Measurements from ENCODE around the gene CCDC97.
"Not testable (repeated sequence)": the region's sequence is repeated elsewhere in the genome, so short reads cannot be mapped to it uniquely, and the experiment has no call there.

The CCDC97 gene

GRCh38 chr19:41344162-41344561 is 34.2 kb downstream of the CCDC97 start:
- DNase-seq: no peak

DNA sequence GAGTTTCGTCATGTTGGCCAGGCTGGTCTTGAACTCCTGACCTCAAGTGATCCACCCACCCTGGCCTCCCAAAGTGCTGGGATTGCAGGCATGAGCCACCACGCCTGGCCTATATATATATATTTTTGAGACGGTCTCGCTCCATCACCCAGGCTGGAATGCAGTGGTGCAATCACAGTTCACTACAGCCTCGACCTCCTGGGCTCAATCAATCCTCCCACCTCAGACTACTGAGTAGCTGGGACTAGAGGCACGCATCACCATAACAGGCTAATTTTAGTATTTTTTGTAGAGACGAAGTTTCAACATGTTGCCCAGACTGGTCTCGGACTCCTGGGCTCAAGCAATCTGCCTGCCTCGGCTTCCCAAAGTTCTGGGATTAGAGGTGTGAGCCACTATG is 36.9 kb downstream of the CCDC97 start:
- DNase-seq: not testable (repeated sequence)

GRCh38 chr19:41350735-41351338 is 40.9 kb downstream of the CCDC97 start:
- no peak for DNase-seq

DNA sequence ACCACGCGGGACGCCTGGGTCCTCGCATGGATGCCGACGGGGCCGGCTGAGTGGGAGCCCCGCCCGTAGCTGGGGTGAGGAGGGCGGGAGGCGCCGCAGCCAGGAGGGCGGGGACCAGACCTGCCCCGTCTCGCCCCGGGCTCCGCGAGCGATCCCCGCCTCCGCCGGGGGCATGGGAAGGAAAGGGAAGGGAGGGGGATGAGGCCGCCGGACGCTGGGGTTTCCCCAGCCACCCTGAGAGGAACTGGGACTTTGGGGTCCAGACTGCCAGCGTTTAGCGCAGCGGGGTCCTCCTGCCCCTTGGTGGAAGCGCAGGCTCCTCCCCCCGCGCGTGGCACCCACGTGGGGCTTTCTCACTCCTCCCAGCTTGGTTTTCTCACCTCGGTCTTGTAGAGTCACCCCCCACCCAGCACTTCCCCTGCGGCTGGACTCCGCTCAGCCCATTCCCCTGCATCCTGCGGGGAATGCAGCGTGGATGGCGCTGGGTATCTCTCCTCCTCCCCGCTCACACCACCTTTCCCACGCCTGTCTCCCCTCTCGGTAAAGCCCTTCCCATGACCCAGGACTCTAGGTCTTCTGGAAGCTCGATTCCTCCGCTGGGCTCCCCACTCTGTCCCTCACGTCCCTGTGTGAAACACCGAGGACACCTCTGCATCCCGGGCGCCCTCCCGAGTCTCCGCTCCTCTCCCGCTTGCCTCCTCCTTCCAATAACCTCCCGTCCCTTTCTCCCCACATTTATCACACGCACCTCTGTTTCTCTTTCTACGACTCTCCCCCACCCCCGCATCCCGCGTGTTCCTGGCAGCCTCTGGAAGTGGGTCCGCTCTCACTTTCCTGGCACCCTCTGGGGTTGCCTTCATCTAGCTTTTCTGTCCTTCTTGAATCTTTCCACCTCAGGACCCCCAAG is 41.6 kb downstream of the CCDC97 start:
- peak; percentile 89 for DNase-seq

DNA sequence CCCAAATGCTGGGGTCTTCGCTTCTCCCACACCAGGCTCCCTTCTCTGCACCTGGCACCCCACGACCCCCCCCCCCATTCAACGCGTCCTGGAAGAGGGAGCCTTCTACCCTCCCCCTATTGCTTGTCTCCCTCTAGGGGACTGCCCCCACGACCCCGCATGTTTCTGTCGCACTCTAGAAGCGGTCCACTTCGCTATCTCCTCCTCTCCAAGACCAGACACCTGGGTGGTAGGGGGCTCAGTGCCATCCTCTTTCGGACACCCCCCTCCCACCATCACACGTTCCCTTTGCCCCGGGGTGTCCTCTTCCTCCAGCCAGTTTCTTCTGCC is 42.3 kb downstream of the CCDC97 start:
- no peak for DNase-seq

DNA sequence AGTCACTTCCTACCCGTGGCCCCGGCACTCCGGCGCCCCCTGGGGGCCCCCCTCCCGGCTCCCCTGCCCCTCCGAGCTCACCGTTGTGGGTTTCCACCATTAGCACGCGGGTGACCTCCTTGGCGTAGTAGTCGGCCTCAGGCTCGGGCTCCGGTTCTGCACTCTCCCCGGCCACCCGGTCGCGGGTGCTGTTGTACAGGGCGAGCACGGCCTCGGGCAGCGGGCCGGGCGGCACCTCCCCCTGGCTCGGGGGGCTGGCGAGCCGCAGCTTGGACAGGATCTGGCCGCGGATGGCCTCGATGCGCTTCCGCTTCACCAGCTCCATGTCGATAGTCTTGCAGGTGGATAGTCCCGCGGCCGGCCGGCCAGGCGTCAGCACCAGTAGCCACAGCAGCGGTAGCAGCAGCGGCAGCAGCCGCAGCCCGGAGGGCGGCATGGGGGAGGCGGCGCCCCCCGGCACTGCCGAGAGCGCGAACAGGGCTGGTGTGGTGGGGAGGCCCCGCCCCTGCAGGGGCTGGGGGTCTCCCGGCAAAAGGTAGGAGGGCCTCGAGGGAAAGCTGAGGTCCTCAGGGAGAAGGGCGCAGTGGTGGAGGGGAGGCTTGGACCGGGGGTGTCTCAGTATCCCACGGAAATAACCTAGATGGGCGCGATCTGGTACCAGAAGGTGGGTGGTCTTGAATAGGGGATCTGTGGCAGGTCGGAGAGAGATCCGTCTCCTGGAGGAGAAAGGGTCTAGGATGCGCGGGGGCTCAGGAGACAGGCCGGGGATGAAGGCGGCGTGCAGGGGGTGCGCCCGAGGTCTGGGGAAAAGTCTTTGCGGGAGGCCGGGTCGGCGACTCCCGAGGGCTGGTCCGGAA is 42.9 kb downstream of the CCDC97 start:
- DNase-seq: peak; percentile 78

- DNase-seq: peak; percentile 96
Observed at GRCh38 chr19:41353466-41354342, 43.7 kb downstream of the CCDC97 start, which contains the start of gene TGFB1. TGFB1 (minus strand) TSS chr19:41353922; CDS start chr19:41353044, 878 bp downstream.

- no peak for DNase-seq
Observed at GRCh38 chr19:41354343-41354953, 44.5 kb downstream of the CCDC97 start.

DNA sequence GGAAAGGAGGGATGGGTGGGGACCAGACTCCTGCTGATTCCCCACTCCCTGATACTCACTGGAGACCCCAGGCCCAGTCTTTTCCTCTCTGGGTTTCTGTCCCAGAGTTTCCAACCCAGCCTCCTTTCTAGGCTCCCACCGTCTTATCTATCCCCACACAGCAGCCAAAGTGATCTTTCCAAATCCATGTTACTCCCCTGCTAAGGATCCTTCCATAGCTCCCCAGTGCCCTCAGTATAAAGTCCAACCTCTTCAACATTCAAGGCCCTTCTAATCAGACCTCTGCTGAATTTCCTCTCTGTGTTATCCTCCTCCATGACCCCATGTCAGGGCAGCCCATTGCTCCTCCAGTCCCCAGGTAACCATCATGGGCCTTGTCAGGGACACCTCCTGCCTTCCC is 45.1 kb downstream of the CCDC97 start:
- DNase-seq: no peak

GRCh38 chr19:41355802-41356201 is 45.8 kb downstream of the CCDC97 start:
- no peak for DNase-seq

DNA sequence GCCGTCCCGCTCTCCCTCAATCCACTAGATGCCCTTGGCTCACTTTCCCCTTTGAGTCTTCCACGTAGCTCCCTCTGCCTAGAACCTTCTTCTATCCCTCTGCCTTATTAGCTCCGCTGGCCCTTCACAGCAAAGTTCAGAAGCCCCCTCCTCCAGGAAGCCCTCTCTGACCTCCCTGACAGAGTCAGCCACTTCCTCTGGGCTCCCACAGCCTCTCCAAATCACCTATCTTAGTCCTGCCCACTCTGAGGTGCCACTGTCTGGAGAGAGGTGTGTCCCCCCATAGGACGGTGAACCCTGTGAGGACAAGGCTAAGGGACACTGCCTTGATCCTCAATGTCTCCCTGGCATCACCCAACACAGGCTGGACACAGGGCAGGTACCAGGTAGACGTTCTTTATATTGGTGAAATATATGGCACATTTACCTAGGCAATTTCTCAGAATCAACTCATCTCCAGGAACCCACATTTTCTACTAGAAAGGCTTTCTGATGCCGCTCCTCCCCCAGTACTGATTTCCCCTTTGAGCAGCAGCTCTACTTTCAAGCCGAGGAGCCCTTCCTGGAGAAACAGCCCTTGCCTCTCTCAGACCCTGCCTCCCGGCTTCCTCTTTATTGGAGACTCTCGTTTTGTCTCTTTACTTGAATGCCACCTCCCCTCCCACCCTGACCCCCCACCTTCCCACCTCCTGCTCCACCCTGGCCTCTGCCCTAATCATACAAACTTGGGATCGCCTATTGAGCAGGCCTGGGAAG is 47.2 kb downstream of the CCDC97 start:
- DNase-seq: no peak

DNA sequence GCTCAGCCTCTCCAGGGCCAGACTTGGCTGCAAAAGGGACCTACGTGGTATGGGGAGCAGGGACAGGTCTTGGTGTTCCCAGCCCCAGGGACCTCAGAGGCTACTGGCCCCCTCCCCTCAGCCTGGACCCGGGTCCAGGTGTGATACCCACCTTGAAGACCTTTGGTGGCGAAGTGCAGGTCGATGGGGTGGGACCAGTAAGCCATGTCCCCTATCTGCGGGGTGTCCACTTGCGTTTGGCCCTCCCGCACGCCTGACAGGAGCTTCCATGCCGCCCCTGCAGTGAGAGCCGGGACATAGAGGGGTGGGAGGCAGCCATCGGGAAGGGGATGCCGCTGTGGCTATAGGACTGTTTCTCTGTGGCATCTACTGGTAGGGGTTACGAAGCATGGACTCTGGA is 47.8 kb downstream of the CCDC97 start:
- no peak for DNase-seq

GRCh38 chr19:41359741-41360140 is 49.8 kb downstream of the CCDC97 start:
- DNase-seq: no peak

GRCh38 chr19:41362143-41362847 is 52.3 kb downstream of the CCDC97 start:
- DNase-seq: no peak

DNA sequence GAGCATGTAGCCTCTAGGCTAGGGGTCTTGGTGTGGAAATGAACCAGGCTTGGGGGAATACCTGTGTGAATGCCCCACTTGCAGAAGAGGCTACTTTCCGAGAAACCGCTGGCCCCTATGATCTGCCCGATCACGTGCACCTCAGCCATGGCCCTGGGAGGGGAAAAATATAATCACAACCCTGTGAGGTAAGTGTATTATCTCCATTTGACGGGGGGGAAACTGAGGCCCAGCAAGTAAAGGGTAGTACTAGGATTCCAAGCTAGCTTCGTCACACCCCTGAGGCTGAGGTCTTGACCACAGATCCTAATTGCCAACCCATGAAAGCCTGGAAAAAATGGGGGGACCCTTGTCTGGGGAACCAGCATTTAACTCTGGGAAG is 53.4 kb downstream of the CCDC97 start:
- no peak for DNase-seq

DNA sequence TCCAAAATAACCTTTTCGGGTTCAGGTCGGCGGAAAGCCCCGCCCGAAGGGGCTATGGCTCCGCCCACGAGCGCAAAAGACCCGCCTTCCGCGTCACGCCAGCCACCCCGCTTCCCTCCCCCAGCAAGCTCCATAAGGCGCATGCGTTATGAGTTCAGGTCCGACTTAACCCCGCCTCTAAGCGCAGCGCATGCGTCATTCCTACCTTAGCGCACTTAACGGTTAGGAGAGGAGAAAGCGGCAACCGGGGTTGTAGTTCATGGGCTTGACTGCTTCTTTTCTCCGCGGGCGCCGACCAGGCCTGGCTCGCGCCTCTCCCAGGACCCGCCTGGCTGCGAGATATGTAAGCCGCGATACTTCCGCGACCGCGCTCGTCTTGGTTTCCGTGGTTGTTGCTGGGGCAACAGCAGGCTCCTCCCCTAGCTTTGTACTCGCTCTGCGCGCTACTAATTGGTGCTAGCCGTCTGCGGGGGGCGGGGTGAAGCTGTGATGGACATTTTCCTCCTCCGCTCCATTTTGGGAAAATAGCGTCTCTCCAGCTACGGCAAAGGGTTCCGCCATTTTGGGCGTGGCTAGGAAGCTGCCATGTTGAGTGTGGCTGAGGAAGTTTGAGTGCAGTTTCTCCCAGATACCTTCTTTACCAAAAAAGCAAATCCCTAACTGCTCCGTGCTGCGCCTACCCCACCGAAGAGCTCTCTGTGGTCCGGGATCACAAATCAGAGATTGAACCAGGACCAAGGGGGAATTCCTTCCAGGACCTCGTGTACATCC is 54.0 kb downstream of the CCDC97 start, which contains the start of gene B9D2:
TSS of gene B9D2 (minus strand) at position 397 of the 771 bp plus-strand sequence. CDS start 630 bp downstream, outside the sequence.
- peak; percentile 99 for DNase-seq

GRCh38 chr19:41364524-41365391 is 54.8 kb downstream of the CCDC97 start:
- DNase-seq: no peak

- no peak for DNase-seq
Observed at GRCh38 chr19:41366089-41366488, 56.1 kb downstream of the CCDC97 start.
